Neural cell (in vitro differentiated cells): Measurements from ENCODE around the gene DGKD.

Source experiments
- TF ChIP-seq, protein P1 (sequence below): fragments of 450-650 bp; IDR thresholded peaks from 2 replicates; pipeline ENCODE4 v1.5.1; 2014; ENCODE audit warnings: antibody characterized with exemption, mild to moderate bottlenecking, moderate library complexity; ENCODE audit not compliant: poor library complexity, severe bottlenecking
- TF ChIP-seq, protein P2 (sequence below): IDR thresholded peaks from 2 replicates; pipeline ENCODE4 v1.6.1; 2012; ENCODE audit warnings: borderline replicate concordance

DNA sequence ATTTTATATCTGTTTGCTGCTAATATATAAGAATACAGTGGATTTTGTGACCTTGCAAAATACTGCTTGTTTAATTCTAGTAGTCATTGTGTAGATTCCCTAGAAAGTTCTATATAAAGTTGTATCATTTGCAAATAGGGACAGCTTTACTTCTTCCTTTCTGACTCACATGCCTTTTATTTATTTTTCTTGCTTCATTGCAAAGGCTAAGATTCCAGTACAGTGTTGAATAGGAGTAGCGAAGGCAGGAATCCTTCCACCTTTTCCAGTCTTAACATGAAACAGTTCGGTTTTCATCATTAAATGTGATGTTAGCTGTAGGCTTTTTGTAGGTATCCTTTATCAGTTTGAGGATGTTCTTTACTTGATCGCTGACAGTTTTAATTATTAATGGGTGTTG is 58.1 kb downstream of the DGKD start:
- TF ChIP-seq, protein P1, sequence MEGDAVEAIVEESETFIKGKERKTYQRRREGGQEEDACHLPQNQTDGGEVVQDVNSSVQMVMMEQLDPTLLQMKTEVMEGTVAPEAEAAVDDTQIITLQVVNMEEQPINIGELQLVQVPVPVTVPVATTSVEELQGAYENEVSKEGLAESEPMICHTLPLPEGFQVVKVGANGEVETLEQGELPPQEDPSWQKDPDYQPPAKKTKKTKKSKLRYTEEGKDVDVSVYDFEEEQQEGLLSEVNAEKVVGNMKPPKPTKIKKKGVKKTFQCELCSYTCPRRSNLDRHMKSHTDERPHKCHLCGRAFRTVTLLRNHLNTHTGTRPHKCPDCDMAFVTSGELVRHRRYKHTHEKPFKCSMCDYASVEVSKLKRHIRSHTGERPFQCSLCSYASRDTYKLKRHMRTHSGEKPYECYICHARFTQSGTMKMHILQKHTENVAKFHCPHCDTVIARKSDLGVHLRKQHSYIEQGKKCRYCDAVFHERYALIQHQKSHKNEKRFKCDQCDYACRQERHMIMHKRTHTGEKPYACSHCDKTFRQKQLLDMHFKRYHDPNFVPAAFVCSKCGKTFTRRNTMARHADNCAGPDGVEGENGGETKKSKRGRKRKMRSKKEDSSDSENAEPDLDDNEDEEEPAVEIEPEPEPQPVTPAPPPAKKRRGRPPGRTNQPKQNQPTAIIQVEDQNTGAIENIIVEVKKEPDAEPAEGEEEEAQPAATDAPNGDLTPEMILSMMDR = no peak
- TF ChIP-seq, protein P2, sequence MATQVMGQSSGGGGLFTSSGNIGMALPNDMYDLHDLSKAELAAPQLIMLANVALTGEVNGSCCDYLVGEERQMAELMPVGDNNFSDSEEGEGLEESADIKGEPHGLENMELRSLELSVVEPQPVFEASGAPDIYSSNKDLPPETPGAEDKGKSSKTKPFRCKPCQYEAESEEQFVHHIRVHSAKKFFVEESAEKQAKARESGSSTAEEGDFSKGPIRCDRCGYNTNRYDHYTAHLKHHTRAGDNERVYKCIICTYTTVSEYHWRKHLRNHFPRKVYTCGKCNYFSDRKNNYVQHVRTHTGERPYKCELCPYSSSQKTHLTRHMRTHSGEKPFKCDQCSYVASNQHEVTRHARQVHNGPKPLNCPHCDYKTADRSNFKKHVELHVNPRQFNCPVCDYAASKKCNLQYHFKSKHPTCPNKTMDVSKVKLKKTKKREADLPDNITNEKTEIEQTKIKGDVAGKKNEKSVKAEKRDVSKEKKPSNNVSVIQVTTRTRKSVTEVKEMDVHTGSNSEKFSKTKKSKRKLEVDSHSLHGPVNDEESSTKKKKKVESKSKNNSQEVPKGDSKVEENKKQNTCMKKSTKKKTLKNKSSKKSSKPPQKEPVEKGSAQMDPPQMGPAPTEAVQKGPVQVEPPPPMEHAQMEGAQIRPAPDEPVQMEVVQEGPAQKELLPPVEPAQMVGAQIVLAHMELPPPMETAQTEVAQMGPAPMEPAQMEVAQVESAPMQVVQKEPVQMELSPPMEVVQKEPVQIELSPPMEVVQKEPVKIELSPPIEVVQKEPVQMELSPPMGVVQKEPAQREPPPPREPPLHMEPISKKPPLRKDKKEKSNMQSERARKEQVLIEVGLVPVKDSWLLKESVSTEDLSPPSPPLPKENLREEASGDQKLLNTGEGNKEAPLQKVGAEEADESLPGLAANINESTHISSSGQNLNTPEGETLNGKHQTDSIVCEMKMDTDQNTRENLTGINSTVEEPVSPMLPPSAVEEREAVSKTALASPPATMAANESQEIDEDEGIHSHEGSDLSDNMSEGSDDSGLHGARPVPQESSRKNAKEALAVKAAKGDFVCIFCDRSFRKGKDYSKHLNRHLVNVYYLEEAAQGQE = no peak
